Endothelial cell of umbilical vein (primary cell): ENCODE data around the gene FAM180A. TPM values are rescaled to one million over a fixed set of nuclear protein-coding genes. Genes with fewer than 3 reads are reported as not detected.

Experiments
- BruUV-seq: library from RNA; stranded (reverse); fragments of 400-500 nt; replicated peaks from 2 replicates; lab custom pipeline; 2021; lab: Mats Ljungman, UMichigan
- CTCF ChIA-PET: fragments of 300-600, 350-600 bp; sonication (Branson Sonifier 250); formaldehyde crosslinking; loops from one replicate; lab custom pipeline; 2021; ENCODE audit warnings: antibody characterized with exemption, inconsistent platforms; lab: Charles Lee
- POLR2A ChIA-PET: fragments of 300-600, 350-600 bp; sonication (Branson Sonifier 250); formaldehyde crosslinking; loops from one replicate; lab custom pipeline; 2021; ENCODE audit warnings: antibody characterized with exemption, inconsistent platforms; lab: Charles Lee
- DNase-seq: peaks from one replicate; pipeline ENCODE4 v3.0.0-alpha.2; 2011; ENCODE audit warnings: low read depth, low spot score
- FAIRE-seq: peaks from 2 replicates; lab custom pipeline; 2011; peaks lifted over from hg19 to GRCh38; lab: Jason Lieb, UNC
- H2AFZ ChIP-seq: 2 replicates; pipeline ENCODE4 v1.6.0; 2012; ENCODE audit warnings: low read depth, low read length, control low read depth, inconsistent platforms
- H3K27ac ChIP-seq: 2 replicates; pipeline ENCODE4 v1.5.1; 2011; ENCODE audit warnings: low read depth, mild to moderate bottlenecking, control low read depth, low read length, moderate library complexity; ENCODE audit not compliant: insufficient read depth
- H3K27me3 ChIP-seq, 2 experiments: 2 replicates each; pipeline versions ENCODE4 v1.6.0 to v1.6.1; 2011; ENCODE audit warnings: low read length in 2 of 2, mixed read lengths in 1 of 2; ENCODE audit not compliant: control insufficient read depth in 2 of 2, insufficient read depth in 2 of 2
- H3K36me3 ChIP-seq, 2 experiments: 2 replicates in 1 of 2; 3 replicates in 1 of 2; pipeline ENCODE4 v1.5.1; 2011; ENCODE audit warnings: low read length in 2 of 2, mild to moderate bottlenecking in 1 of 2, moderate library complexity in 1 of 2; ENCODE audit not compliant: control insufficient read depth in 2 of 2, insufficient read depth in 2 of 2; ENCODE audit errors: extremely low read depth in 1 of 2
- H3K4me1 ChIP-seq: 3 replicates; pipeline ENCODE4 v1.5.1; 2011; ENCODE audit warnings: mild to moderate bottlenecking, low read length; ENCODE audit not compliant: control insufficient read depth, insufficient read depth; ENCODE audit errors: extremely low read depth
- H3K4me2 ChIP-seq: 2 replicates; pipeline ENCODE4 v1.6.1; 2011; ENCODE audit warnings: low read length, control low read depth, mixed read lengths; ENCODE audit not compliant: insufficient read depth
- H3K4me3 ChIP-seq, 3 experiments: fragments of 200-600 bp in 1 of 3; sonication (generic), shearing (Covaris generic) in 1 of 3; replicated peaks in 1 of 3; 2 replicates each; pipeline ENCODE4 v1.5.1; 2011 to 2016; ENCODE audit warnings: control low read depth in 3 of 3, low read length in 3 of 3, mild to moderate bottlenecking in 2 of 3, inconsistent platforms in 1 of 3, low read depth in 1 of 3, moderate library complexity in 1 of 3; ENCODE audit not compliant: insufficient read depth in 1 of 3
- H3K79me2 ChIP-seq: 2 replicates; pipeline ENCODE4 v1.6.0; 2012; ENCODE audit warnings: low read length, inconsistent platforms; ENCODE audit not compliant: control insufficient read depth, insufficient read depth
- H3K9ac ChIP-seq: replicated peaks from 2 replicates; pipeline ENCODE3; 2011; ENCODE audit warnings: low read length, control low read depth; ENCODE audit not compliant: insufficient read depth; ENCODE audit errors: extremely low read depth
- H3K9me1 ChIP-seq: replicated peaks from 3 replicates; pipeline ENCODE4 v1.6.0; 2011; ENCODE audit warnings: mild to moderate bottlenecking, low read length; ENCODE audit not compliant: control insufficient read depth, insufficient read depth; ENCODE audit errors: extremely low read depth
- H3K9me3 ChIP-seq: replicated peaks from 2 replicates; pipeline ENCODE4 v1.5.1; 2012; ENCODE audit warnings: low read length, inconsistent platforms; ENCODE audit not compliant: control insufficient read depth, insufficient read depth
- H4K20me1 ChIP-seq: replicated peaks from 2 replicates; pipeline ENCODE3; 2011; ENCODE audit warnings: mild to moderate bottlenecking, low read length; ENCODE audit not compliant: control insufficient read depth, insufficient read depth; ENCODE audit errors: extremely low read depth
- CTCF ChIP-seq, 2 donors: IDR thresholded peaks; 1 replicate in 1 of 2; 2 replicates in 1 of 2; pipeline ENCODE4 v1.5.1; 2011; ENCODE audit warnings: low read length in 2 of 2, mild to moderate bottlenecking in 2 of 2, moderate library complexity in 2 of 2, control low read depth in 1 of 2, inconsistent platforms in 1 of 2, low read depth in 1 of 2; ENCODE audit not compliant: insufficient read depth in 1 of 2; ENCODE audit errors: extremely low read depth in 1 of 2
- EZH2 ChIP-seq: IDR thresholded peaks from 2 replicates; pipeline ENCODE4 v1.6.1; 2012; ENCODE audit warnings: borderline replicate concordance, low read depth, mild to moderate bottlenecking, moderate library complexity, low read length, inconsistent platforms; ENCODE audit not compliant: severe bottlenecking
- FOS ChIP-seq: IDR thresholded peaks from 2 replicates; pipeline ENCODE4 v1.6.1; 2011; ENCODE audit warnings: mild to moderate bottlenecking, low read length, moderate library complexity, borderline replicate concordance; ENCODE audit not compliant: insufficient read depth
- GATA2 ChIP-seq: IDR thresholded peaks from 2 replicates; pipeline ENCODE4 v1.7.0; 2011; ENCODE audit warnings: low read depth, mild to moderate bottlenecking, moderate library complexity, mixed read lengths, low read length; ENCODE audit not compliant: insufficient read length, insufficient read depth
- JUN ChIP-seq: IDR thresholded peaks from 2 replicates; pipeline ENCODE4 v1.6.1; 2011; ENCODE audit warnings: borderline replicate concordance, low read depth; ENCODE audit not compliant: insufficient read length, insufficient read depth
- MYC ChIP-seq: IDR thresholded peaks from one replicate; pipeline ENCODE4 v1.6.1; 2011; ENCODE audit warnings: mild to moderate bottlenecking, low read depth, low read length
- POLR2A ChIP-seq: IDR thresholded peaks from 2 replicates; pipeline ENCODE4 v1.6.1; 2012; ENCODE audit warnings: low read depth, mild to moderate bottlenecking, control low read depth, low read length
- POLR2AphosphoS5 ChIP-seq: IDR thresholded peaks from 2 replicates; pipeline ENCODE4 v1.6.1; 2012; ENCODE audit warnings: low read depth, mild to moderate bottlenecking, control low read depth, low read length, moderate library complexity; ENCODE audit not compliant: insufficient read depth
- dilution Hi-C: fragments of 300-500 bp; cut with MboI; formaldehyde crosslinking; loops from one replicate; pipeline ENCODE4 v1.15.0; 2019; ENCODE audit warnings: low sequenced_read_pairs; ENCODE audit not compliant: extremely low pct_ligation_motif_present
- intact Hi-C: fragments of 100-400 bp; cut with micrococcal nuclease; formaldehyde crosslinking; loops from one replicate; pipeline ENCODE4 v1.10.0; 2022
- polyA plus RNA-seq, 4 experiments: library from polyadenylated mRNA; depleted of rRNA in 3 of 4; stranded (reverse) in 3 of 4; unstranded in 1 of 4; fragments of >200 nt; gene quantifications; 2 replicates each; pipeline versions ENCODE4 v1.2.1 to v1.2.3, GENCODE V29; 2011 to 2012; ENCODE audit warnings: missing spikeins in 1 of 4
- total RNA-seq: library from RNA; stranded (reverse); gene quantifications from 2 replicates; pipeline ENCODE4 v1.2.3, GENCODE V29; 2021
- TF ChIP-seq, protein P1 (sequence below): IDR thresholded peaks from 2 replicates; pipeline ENCODE4 v1.6.1; 2011; ENCODE audit not compliant: insufficient read depth, insufficient read length

Gene FAM180A
- total and polyA plus RNA-seq, 2 donors (not counting 3 experiments of a cell fraction or from before 2014, with no cell fraction given): not detected

GRCh38 chr7:135736586-135737305 is 11.9 kb downstream of the FAM180A start:
- intact Hi-C loops: no loop called here
- no peak overlapping the region for H2AFZ ChIP-seq

More at GRCh38 chr7:135736586-135737305, 11.9 kb downstream of the FAM180A start:
- Histone ChIP-seq H3K4me1 (no peaks in the 10 kb centered on the region), H3K9me3 (no peaks in the 10 kb centered on the region), H3K36me3 (no peaks in the 10 kb centered on the region), H3K4me3 (no peak overlapping the region), H3K27ac (no peak overlapping the region), H3K9ac (no peak overlapping the region), H3K4me2 (no peak overlapping the region), H4K20me1 (no peaks in the 10 kb centered on the region), H3K9me1 (no peaks in the 10 kb centered on the region), H3K27me3 (no peaks in the 10 kb centered on the region), H3K79me2 (no peaks in the 10 kb centered on the region)
- dilution Hi-C loops: no loop called here
- no TSS peak for BruUV-seq
- TF ChIP-seq CTCF (IDR thresholded peaks at IDR 0.05; ENCODE audit: extremely low read depth in 1 of 2, insufficient read depth in 1 of 2, low read depth in 1 of 2, low read length in 2 of 2): no peak
- no peak for TF ChIP-seq GATA2
- TF ChIP-seq POLR2A: no peak
- no peak for TF ChIP-seq MYC
- TF ChIP-seq JUN: no peak
- TF ChIP-seq EZH2: no peak
- TF ChIP-seq, protein P1, sequence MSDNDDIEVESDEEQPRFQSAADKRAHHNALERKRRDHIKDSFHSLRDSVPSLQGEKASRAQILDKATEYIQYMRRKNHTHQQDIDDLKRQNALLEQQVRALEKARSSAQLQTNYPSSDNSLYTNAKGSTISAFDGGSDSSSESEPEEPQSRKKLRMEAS: no peak
- no peak for TF ChIP-seq FOS
- no peak for TF ChIP-seq POLR2AphosphoS5
- DNase-seq: no peak
- ChIA-PET POLR2A (no interaction called here), CTCF (interaction anchor here (0.6 kb wide), 1 partner anchor 25 kb away, joined by 4 read pairs; no protein-coding TSS in a partner anchor)
- FAIRE-seq: no peak
